Panc1 (cell line): ENCODE data around the gene MSI2. TPM values are rescaled to one million over a fixed set of nuclear protein-coding genes. Genes with fewer than 3 reads are reported as not detected.

Experiments
- ATAC-seq: fragments of 200-7000 bp; cut with Tn5 transposase; 2 replicates; pipeline ENCODE4 v1.9.1; 2020; ENCODE audit warnings: mild to moderate bottlenecking, moderate library complexity
- BruUV-seq: library from RNA; stranded (reverse); fragments of 400-500 nt; replicated peaks from 2 replicates; lab custom pipeline; 2021; lab: Mats Ljungman, UMichigan
- CTCF ChIA-PET: fragments of 300-600 bp; sonication (Branson Sonifier 250); formaldehyde crosslinking; loops from one replicate; lab custom pipeline; 2022; ENCODE audit warnings: antibody characterized with exemption; lab: Charles Lee
- POLR2A ChIA-PET: fragments of 300-600 bp; sonication (Branson Sonifier 250); formaldehyde crosslinking; loops from one replicate; lab custom pipeline; 2022; ENCODE audit warnings: antibody characterized with exemption; lab: Charles Lee
- DNase-seq: peaks from one replicate; pipeline ENCODE4 v3.0.0-alpha.2; 2010; ENCODE audit warnings: low read depth, low spot score
- H3K27ac ChIP-seq: 2 replicates; pipeline ENCODE4 v1.5.1; 2011; ENCODE audit warnings: mild to moderate bottlenecking, low read length, inconsistent platforms
- H3K27me3 ChIP-seq: fragments of 200-500 bp; sonication (Bioruptor generic); 2 replicates; pipeline ENCODE4 v1.6.0; 2014; ENCODE audit warnings: low read length, inconsistent platforms; ENCODE audit not compliant: control insufficient read depth, insufficient read depth
- H3K36me3 ChIP-seq: fragments of 200-500 bp; sonication (Bioruptor generic); 2 replicates; pipeline ENCODE4 v1.5.1; 2014; ENCODE audit warnings: inconsistent platforms, mild to moderate bottlenecking, low read length, moderate library complexity; ENCODE audit not compliant: control insufficient read depth, insufficient read depth
- H3K4me1 ChIP-seq: 2 replicates; pipeline ENCODE4 v1.5.1; 2011; ENCODE audit warnings: inconsistent platforms, mild to moderate bottlenecking, low read length, moderate library complexity; ENCODE audit not compliant: control insufficient read depth, insufficient read depth
- H3K4me3 ChIP-seq, 2 experiments: 2 replicates each; pipeline ENCODE4 v1.5.1; 2011 to 2012; ENCODE audit warnings: low read depth in 2 of 2, low read length in 2 of 2, mild to moderate bottlenecking in 2 of 2, inconsistent platforms in 1 of 2, moderate library complexity in 1 of 2
- H3K9me3 ChIP-seq: fragments of 200-500 bp; sonication (Bioruptor generic); 2 replicates; pipeline ENCODE4 v1.5.1; 2014; ENCODE audit warnings: low read depth, mild to moderate bottlenecking, inconsistent platforms, low read length, moderate library complexity; ENCODE audit not compliant: control insufficient read depth, insufficient read depth
- POLR2AphosphoS5 ChIP-seq: IDR thresholded peaks from 2 replicates; pipeline ENCODE4 v1.6.1; 2012; ENCODE audit warnings: mild to moderate bottlenecking, low read depth, low read length, moderate library complexity
- SIN3A ChIP-seq: IDR thresholded peaks from 2 replicates; pipeline ENCODE4 v1.6.1; 2012; ENCODE audit warnings: low read depth, mild to moderate bottlenecking, low read length, moderate library complexity, borderline replicate concordance; ENCODE audit not compliant: insufficient read depth
- TCF7L2 ChIP-seq: IDR thresholded peaks from 2 replicates; pipeline ENCODE4 v1.6.1; 2011; ENCODE audit warnings: mild to moderate bottlenecking, low read depth, low read length, inconsistent platforms
- in situ Hi-C: cut with HindIII; loops from 2 replicates; pipeline ENCODE4 v1.10.0; 2016; ENCODE audit warnings: low sequenced_read_pairs, low pct_unique_long_range_greater_than_20kb
- intact Hi-C: fragments of 100-400 bp; cut with micrococcal nuclease; formaldehyde crosslinking; loops from one replicate; pipeline ENCODE4 v1.10.0; 2022; ENCODE audit not compliant: unreplicated experiment
- total RNA-seq: library from RNA; stranded (reverse); gene quantifications from one replicate; pipeline ENCODE4 v1.2.1, GENCODE V29; 2021; ENCODE audit not compliant: unreplicated experiment
- TF ChIP-seq, protein P1 (sequence below): fragments of 450-650 bp; IDR thresholded peaks from 2 replicates; pipeline ENCODE4 v1.5.1; 2017; ENCODE audit warnings: mild to moderate bottlenecking
- TF ChIP-seq, protein P2 (sequence below), 2 experiments: IDR thresholded peaks; 2 replicates each; pipeline ENCODE4 v1.6.1; 2011 to 2012; ENCODE audit warnings: low read depth in 2 of 2, control low read depth in 1 of 2, low read length in 1 of 2, mild to moderate bottlenecking in 1 of 2, moderate library complexity in 1 of 2; ENCODE audit not compliant: insufficient read depth in 1 of 2

MSI2 gene
- total RNA-seq, 1 experiment from 2014 or later: 38.5 TPM

DNA sequence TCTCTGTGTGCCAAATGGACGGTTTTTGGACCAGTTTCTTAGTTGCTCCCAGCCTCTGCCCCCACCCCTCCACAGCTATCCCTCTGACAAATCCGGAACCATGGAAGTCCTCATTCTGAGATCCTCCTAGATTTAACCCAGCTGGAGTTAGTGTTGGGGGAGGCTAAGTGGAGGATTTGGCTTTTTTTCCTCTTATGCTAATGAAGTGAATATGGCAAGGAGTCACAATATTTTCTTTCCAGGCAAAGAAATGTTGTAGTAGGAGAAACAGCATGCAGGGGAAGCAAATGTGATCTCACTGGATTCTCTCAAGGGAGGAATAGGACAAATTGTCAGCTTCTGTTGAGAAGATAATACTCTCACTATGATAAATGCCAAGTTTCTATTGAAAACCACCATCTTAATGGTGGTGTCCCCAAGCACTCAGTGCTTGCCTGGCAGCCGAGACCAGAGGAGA, 159.5 kb downstream of the MSI2 start:
- in situ Hi-C loops (no loop called here), intact Hi-C loops (no loop called here)
- no peak for DNase-seq
- BruUV-seq: no TSS peak
- no peak for TF ChIP-seq SIN3A
- TF ChIP-seq, protein P1, sequence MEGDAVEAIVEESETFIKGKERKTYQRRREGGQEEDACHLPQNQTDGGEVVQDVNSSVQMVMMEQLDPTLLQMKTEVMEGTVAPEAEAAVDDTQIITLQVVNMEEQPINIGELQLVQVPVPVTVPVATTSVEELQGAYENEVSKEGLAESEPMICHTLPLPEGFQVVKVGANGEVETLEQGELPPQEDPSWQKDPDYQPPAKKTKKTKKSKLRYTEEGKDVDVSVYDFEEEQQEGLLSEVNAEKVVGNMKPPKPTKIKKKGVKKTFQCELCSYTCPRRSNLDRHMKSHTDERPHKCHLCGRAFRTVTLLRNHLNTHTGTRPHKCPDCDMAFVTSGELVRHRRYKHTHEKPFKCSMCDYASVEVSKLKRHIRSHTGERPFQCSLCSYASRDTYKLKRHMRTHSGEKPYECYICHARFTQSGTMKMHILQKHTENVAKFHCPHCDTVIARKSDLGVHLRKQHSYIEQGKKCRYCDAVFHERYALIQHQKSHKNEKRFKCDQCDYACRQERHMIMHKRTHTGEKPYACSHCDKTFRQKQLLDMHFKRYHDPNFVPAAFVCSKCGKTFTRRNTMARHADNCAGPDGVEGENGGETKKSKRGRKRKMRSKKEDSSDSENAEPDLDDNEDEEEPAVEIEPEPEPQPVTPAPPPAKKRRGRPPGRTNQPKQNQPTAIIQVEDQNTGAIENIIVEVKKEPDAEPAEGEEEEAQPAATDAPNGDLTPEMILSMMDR: no peak
- TF ChIP-seq, protein P2, sequence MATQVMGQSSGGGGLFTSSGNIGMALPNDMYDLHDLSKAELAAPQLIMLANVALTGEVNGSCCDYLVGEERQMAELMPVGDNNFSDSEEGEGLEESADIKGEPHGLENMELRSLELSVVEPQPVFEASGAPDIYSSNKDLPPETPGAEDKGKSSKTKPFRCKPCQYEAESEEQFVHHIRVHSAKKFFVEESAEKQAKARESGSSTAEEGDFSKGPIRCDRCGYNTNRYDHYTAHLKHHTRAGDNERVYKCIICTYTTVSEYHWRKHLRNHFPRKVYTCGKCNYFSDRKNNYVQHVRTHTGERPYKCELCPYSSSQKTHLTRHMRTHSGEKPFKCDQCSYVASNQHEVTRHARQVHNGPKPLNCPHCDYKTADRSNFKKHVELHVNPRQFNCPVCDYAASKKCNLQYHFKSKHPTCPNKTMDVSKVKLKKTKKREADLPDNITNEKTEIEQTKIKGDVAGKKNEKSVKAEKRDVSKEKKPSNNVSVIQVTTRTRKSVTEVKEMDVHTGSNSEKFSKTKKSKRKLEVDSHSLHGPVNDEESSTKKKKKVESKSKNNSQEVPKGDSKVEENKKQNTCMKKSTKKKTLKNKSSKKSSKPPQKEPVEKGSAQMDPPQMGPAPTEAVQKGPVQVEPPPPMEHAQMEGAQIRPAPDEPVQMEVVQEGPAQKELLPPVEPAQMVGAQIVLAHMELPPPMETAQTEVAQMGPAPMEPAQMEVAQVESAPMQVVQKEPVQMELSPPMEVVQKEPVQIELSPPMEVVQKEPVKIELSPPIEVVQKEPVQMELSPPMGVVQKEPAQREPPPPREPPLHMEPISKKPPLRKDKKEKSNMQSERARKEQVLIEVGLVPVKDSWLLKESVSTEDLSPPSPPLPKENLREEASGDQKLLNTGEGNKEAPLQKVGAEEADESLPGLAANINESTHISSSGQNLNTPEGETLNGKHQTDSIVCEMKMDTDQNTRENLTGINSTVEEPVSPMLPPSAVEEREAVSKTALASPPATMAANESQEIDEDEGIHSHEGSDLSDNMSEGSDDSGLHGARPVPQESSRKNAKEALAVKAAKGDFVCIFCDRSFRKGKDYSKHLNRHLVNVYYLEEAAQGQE (IDR thresholded peaks at IDR 0.05; ENCODE audit: insufficient read depth in 1 of 2, low read depth in 2 of 2, low read length in 1 of 2): no peak
- no peak for TF ChIP-seq POLR2AphosphoS5
- TF ChIP-seq TCF7L2: no peak
- CTCF ChIA-PET: no interaction called here
- Histone ChIP-seq H3K4me3 (no peak overlapping the region), H3K4me1 (no peaks in the 10 kb centered on the region; the same call in 1 of the 2 replicates), H3K27ac (no peak overlapping the region), H3K36me3 (no peaks in the 10 kb centered on the region), H3K9me3 (no peaks in the 10 kb centered on the region), H3K27me3 (no peaks in the 10 kb centered on the region)
- POLR2A ChIA-PET: no interaction called here
- ATAC-seq: no peak

DNA sequence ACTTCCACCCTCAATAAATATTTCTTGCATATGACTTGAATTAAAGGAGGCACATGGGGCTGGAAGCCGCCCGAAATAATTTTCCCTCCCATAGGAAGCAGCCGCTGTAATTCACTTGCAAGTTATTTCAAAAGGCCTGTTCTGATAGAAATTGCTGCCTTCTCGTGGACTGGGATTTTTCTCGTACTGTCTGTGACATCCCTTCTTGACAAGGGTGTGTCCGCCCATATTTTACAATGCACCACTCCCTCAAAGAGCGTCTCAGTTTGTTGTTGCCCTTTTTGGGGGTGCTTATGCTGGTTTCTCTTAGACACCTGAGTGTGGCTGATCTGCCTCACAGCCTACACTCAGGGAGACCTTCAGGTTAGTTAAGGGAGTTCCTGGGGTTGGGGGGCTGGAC, 160.0 kb downstream of the MSI2 start:
- no peaks in the 10 kb centered on the region for H3K27me3 ChIP-seq
- TF ChIP-seq SIN3A (no peak), POLR2AphosphoS5 (no peak), TCF7L2 (no peak)
- TF ChIP-seq, protein P1: no peak
- TF ChIP-seq, protein P2 (IDR thresholded peaks at IDR 0.05; ENCODE audit: insufficient read depth in 1 of 2, low read depth in 2 of 2, low read length in 1 of 2): no peak
- no peaks in the 10 kb centered on the region; the same call in 1 of the 2 replicates for H3K4me1 ChIP-seq
- ATAC-seq: no peak
- H3K36me3 ChIP-seq: no peaks in the 10 kb centered on the region
- CTCF ChIA-PET: no interaction called here
- in situ Hi-C loops: no loop called here
- intact Hi-C loops: no loop called here
- DNase-seq: no peak
- H3K4me3 ChIP-seq: no peak overlapping the region
- H3K9me3 ChIP-seq: no peaks in the 10 kb centered on the region
- no peak overlapping the region for H3K27ac ChIP-seq
- POLR2A ChIA-PET: no interaction called here
- no TSS peak for BruUV-seq
